GM18498 (cell line): ENCODE measurements around the gene CRIM1.
"Not testable (repeated sequence)": the region's sequence is repeated elsewhere in the genome, so short reads cannot be mapped to it uniquely, and the experiment has no call there.

Experiments used
- ATAC-seq: cut with Tn5 transposase; IDR thresholded peaks from one replicate; pipeline ENCODE4 v1.9.1; 2021; ENCODE audit warnings: mild to moderate bottlenecking, moderate library complexity; ENCODE audit not compliant: unreplicated experiment

The CRIM1 gene

DNA sequence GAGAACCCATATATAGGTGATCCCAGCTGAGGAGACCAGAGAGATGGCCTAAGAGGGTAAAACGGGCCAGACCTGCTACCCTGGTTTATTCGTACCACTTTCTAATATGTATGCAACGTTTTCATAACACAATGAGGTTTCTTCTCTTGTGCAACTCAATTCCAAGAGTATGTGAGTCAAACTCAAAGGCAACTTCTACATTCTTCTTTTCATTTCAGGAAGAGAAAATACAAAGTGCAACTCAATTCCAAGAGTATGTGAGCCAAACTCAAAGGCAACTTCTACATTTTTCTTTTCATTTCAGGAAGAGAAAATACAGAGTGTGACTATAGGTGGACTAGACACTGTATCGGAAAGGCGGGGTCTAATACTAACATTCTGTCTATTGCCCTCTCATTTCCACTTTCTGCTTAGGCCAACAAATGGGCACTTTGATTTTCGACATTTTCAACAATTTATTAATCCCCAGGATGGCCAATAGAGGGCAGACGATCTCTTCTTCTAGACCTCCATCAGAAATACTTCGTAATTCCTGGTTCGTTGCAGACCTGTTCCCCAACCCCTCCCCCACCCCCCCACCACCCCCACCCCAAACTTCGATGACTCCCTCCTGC, 3.7 kb upstream of the CRIM1 start:
- no peak for ATAC-seq

- ATAC-seq: no peak
These were observed 2.9 kb upstream of the CRIM1 start for GRCh38 chr2:36352701-36353100.

DNA sequence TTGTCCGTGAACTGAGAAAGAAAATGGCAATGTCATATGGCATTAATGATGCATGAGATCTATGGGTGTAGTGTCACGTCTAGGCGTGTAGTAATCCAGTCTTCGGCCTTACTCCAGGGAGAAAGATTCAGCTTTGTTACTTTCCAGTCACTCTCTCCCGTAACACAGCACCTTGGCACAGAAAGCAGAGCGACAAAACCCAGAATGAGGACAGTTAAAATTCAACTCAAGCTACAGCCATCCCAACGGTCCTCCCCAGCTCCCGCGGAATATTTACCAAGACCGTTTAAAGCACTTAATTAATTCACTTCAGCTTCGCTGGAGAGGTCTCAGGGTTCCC, 797 bp upstream of the CRIM1 start:
- no peak for ATAC-seq

DNA sequence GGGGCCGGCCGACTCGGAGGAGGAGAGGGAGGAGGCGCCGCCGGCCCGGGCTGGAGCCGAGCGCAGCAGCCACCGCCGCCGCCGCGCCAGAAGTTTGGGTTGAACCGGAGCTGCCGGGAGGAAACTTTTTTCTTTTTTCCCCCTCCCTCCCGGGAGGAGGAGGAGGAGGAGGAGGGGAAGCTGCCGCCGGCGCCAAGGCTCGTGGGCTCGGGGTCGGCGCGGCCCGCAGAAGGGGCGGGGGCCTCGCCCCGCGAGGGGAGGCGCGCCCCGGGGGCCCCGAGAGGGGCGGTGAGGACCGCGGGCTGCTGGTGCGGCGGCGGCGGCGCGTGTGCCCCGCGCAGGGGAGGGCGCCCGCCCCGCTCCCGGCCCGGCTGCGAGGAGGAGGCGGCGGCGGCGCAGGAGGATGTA, 316 bp downstream of the CRIM1 start:
- no peak for ATAC-seq

DNA sequence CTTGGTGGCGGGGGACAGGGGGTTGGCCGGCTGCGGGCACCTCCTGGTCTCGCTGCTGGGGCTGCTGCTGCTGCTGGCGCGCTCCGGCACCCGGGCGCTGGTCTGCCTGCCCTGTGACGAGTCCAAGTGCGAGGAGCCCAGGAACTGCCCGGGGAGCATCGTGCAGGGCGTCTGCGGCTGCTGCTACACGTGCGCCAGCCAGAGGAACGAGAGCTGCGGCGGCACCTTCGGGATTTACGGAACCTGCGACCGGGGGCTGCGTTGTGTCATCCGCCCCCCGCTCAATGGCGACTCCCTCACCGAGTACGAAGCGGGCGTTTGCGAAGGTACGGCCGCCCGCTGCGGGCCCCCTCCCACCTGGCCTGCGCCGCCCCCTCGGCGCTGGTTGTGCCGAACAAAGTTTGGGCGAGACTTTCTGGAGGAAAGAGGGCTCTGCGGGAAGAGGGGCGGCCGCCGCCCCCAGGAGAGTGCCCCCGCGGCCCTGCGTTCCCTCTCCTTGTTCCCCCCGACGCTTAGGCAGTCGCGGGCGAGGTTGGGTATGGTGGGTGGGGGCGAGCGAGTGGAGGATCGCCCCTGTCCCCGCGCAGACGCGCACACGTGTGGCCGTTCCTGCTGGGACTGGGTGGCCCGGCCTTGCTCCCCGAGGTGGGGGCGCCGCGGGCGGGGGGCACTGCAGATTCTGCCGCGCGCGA, 866 bp downstream of the CRIM1 start:
- ATAC-seq: peak; percentile 25

DNA sequence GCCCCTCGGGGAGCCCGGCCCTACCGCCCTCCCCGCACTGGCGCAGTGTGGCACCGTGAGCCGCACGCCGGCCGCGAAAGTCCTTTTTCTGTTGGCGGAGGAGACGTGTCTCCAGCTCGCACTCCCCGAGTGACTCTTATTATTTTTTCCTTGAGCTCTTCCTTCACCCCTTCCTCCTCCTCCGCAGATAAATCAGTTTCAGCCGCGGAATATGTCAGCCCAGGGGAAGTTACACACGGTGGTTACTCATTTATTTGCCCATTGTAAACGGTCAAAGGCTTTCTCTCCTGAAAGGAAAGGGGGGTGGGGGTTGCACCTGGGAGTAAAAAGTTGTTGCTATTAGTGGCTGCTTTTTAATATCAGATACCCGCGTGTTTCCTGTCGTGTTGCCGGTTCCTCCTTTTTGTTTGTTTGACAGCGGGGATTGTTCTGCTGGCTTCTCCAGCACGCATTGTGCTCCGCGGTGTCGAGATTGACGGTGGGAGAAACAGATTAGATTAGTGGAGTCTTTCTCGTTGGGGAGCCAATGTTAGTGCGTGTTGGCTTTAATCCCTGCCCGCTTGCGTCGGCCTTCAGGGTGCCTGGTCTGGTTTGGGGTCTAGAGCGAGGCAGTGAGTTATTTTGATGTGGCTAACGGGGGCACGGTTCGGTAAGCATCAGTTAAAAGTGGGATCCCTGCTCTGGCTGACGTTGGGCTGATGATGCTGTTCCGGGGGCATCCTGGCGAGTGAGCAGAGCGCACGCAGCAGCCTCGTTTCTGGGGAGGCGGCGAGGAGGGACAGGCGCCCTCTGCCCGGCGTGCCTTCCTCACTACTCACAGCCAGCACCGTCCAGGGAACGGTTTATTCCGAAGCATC, 1.6 kb downstream of the CRIM1 start:
- peak; percentile 37 for ATAC-seq

DNA sequence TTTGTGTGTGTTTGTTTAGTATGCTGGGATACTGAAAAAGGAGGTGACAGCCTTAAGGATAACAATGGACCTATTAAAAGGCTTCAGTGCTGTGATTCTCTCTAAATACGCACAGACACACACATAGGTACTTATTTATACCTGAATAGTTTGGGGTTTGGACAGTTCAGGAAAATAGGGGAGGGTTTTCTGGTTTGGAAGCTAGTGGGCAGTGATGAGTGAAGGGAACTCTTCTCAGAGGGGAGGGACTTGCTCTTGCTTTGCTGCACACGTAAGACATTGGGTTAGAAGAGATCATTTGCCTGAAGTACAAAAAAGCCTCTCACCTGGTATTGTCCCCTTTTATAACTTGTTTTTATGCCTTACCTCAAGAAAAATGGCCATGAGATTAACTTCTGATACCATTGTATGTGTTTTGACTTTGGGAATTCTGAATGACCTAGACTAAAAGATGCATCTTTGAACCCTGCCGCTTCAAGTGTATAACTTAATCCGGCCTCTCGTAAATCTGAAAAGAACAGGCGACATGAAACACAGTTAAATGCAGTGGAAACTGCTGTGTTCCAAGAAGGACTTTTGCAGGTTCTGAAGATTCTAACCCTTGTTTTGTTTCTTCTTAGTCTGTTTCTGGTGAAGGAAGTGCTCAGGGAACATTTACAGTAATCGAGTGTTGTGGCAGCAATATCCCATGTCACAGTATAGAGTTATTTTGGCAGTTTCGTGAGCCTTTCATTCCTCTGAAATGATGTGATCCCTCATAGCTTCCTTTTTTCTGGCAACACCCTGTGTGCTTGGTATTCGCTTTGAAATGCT, 2.5 kb downstream of the CRIM1 start:
- ATAC-seq: peak; percentile 21

GRCh38 chr2:36359067-36359466, 3.5 kb downstream of the CRIM1 start:
- no peak for ATAC-seq

DNA sequence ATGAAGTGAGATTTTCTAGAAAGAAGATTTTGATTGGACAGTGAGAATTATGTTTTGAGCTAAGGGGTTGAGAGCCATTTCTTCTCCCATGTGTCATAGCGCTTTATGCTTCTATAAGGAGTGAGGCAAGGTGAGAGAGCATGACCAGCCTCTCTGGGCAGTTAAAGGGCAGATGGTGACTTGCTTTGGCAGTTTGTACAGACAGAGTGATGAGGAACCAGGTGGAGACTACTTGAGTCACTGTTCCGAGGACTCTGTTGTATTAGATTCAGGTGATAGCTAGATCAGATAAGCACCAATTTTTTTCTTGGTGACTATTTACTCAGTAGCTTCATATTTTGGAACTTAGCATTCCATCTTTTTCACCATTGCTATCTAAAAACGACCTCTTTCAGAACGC, 4.5 kb downstream of the CRIM1 start:
- no peak for ATAC-seq

- ATAC-seq: no peak
These were observed 5.3 kb downstream of the CRIM1 start for GRCh38 chr2:36360834-36361233.

DNA sequence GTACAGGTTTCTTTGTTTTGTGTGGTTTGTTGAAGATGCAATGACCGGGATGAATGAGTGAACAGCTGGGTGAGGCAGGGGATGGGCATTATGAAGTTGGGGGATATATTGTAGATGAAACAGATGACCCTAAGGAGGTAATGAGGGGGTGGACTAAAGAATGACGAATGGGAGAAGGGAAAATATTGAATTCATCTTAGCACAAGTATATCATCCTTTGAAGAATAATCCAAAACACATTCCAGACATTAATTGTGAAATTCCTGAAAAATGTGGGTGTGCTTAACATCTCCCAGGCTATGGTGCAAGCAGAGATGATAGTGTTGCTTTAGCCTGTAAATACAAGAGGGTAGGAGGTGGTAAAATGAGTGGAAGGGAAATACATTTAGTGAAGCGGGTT, 5.8 kb downstream of the CRIM1 start:
- ATAC-seq: no peak

DNA sequence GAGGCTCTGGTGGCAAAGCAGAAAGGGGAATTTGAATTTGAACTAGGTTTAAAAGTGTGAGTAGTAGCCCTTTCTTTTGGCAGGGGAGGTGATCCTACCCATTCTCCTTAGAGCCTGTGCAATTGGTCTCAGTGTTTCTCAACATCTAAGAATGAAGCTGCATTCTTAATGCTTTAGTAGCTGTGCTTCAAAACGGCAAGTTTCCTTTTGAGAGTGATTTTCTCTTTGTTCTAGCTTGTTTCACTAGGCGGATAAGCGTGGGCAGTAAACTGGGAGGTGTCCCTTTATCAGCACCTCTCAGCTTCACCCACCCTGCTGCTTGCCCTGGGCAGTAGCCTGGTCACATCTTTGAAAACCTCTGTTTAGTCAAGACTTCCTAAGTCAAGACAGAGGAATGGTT, 6.7 kb downstream of the CRIM1 start:
- no peak for ATAC-seq

GRCh38 chr2:36363085-36363484, 7.5 kb downstream of the CRIM1 start:
- not testable (repeated sequence) for ATAC-seq

GRCh38 chr2:36366491-36367120, 11.0 kb downstream of the CRIM1 start:
- no peak for ATAC-seq

DNA sequence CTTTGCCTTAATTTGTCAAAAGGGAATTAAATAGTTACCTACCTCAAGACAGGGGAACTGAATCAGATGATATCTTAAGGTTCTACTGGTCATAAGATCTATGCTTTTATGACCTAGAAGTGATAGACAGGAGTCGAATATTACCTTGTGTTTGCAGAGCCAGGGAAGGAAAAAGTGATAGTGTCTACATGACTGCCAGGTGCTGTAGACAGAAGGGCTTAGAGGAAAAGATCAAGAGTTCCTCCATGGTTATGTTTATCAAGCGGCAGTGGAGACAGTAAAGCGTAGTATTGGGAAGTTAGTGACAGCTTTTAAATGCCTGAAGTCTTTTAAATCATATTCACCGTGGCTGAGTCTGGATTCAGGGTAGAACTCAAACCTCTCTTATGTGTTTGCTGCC, 11.9 kb downstream of the CRIM1 start:
- no peak for ATAC-seq

DNA sequence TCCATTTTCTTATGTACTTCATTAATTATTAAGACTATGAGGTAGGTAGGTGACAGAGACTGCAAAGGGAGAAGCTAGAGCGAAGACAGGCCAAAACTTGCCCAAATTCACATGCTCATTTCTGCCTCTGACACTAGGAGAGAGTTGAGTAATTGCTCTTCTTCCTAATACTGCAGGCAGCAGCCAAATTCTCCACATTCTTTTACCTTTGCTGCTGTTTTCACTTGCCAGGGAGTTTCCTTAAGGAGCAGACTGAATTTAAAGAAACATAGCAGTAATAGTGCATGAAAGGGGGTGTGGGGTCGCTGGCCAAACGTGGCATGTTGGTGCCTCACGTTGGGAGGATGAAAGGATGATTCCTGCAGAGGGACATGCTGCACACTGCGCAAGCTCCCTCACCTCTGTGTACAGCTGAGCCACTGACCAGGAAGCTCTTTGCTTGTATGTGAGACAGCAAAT, 12.3 kb downstream of the CRIM1 start:
- peak; percentile 42 for ATAC-seq

- no peak for ATAC-seq
These were observed 12.9 kb downstream of the CRIM1 start for GRCh38 chr2:36368438-36368837.

DNA sequence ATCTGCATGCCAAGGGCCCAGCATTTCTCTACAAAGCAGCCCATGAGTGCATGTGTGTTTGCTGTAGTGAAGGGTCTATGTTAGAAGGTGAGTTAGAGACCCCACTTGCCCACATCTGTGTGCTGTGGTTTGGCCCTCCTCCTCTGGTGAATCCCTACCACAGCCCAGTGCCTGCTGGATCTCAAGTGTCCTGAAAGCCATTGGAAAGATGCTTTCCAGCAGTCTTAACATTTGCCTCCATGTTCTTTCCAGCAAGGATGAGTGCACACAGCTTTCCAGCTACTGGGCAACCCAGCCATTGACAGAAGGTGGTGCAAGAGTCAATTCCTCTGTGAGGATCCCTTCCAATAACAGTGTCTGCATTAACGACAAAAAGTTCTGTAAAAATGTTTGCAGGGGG, 13.6 kb downstream of the CRIM1 start:
- ATAC-seq: no peak

- ATAC-seq: no peak
These were observed 14.1 kb downstream of the CRIM1 start for GRCh38 chr2:36369716-36370115.

DNA sequence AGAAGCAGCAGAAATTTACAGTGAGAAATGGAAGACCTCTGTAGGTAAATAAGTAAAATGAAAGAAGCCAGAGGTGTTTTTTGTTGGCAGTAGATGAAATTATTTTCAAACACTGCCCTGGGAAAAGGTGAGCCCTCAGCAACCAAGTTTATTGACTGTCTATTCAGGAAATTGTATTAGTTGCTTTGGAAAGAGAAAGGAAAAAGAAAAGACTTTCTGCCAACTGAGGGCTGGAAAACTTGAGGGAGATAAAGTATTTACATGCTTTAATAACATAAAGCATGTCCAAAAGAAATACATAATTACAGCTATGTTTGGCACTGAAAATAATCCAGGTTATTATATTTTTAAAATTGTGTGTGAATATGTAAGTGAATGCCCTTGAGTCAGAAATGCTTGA, 14.7 kb downstream of the CRIM1 start:
- no peak for ATAC-seq
